Adrenal gland (tissue), 12 donors: ENCODE results near the gene MGAM2. TPM values are rescaled to one million over a fixed set of nuclear protein-coding genes. Genes with fewer than 3 reads are reported as not detected.

Experiments
- DNase-seq, 7 donors: peaks; one replicate each; pipeline ENCODE4 v3.0.0-alpha.2; 2019 to 2020
- H3K27ac ChIP-seq, 5 donors: fragments of 200-600 bp; sonication (generic) in 4 of 5; 1 replicate in 3 of 5; 2 replicates in 2 of 5; pipeline versions ENCODE4 v1.5.1 to v1.8.0; 2016 to 2020; ENCODE audit warnings: mild to moderate bottlenecking in 1 of 5
- H3K27me3 ChIP-seq: fragments of 200-600 bp; 2 replicates; pipeline ENCODE4 v1.8.0; 2021
- H3K36me3 ChIP-seq, 2 donors: fragments of 200-600 bp; replicated peaks in 1 of 2; 1 replicate in 1 of 2; 2 replicates in 1 of 2; pipeline versions ENCODE4 v1.5.1 to v1.8.0; 2018 to 2022
- H3K4me1 ChIP-seq, 2 donors: fragments of 200-600 bp; replicated peaks in 1 of 2; 1 replicate in 1 of 2; 2 replicates in 1 of 2; pipeline versions ENCODE4 v1.5.1 to v1.8.0; 2018 to 2021
- H3K4me3 ChIP-seq, 4 donors: fragments of 200-600 bp; sonication (generic) in 3 of 4; one replicate each; pipeline ENCODE4 v1.5.1; 2016 to 2018
- H3K9me3 ChIP-seq, 3 donors: fragments of 200-600 bp; sonication (generic) in 1 of 3; replicated peaks in 1 of 3; 1 replicate in 2 of 3; 2 replicates in 1 of 3; pipeline versions ENCODE4 v1.5.1 to v1.8.0; 2016 to 2021
- CTCF ChIP-seq, 6 experiments: fragments of 450-650 bp in 4 of 6; fragments of 200-600 bp in 2 of 6; sonication (generic) in 1 of 6; IDR thresholded peaks; 1 replicate in 5 of 6; 2 replicates in 1 of 6; pipeline versions ENCODE4 v1.5.1 to v1.8.0; 2016 to 2021; ENCODE audit warnings: antibody characterized with exemption in 6 of 6, mild to moderate bottlenecking in 2 of 6, moderate library complexity in 1 of 6
- POLR2A ChIP-seq, 2 donors: fragments of 450-650 bp; IDR thresholded peaks; one replicate each; pipeline ENCODE4 v1.6.1; 2017; ENCODE audit warnings: antibody characterized with exemption in 2 of 2, mild to moderate bottlenecking in 2 of 2, moderate library complexity in 1 of 2
- WGBS, 4 donors: extraction: QIAGEN DNeasy Blood & Tissue Kit in 2 of 4; methylation state at CpG; one replicate each; pipeline versions ENCODE4 v1.1.5 to v1.1.7; 2013 to 2017; 5-methylcytosine and 5-hydroxymethylcytosine counted together
- intact Hi-C, 2 donors: fragments of 100-400 bp; cut with DNase I; formaldehyde crosslinking; loops; one replicate each; pipeline versions ENCODE4 v1.14.1 to v1.15.0; 2022 to 2023
- polyA plus RNA-seq, 3 donors: library from polyadenylated mRNA; stranded (reverse); fragments of 200-250 nt in 2 of 3; fragments of 350-450 nt in 1 of 3; fragmentation: Illumina TruSeq in 1 of 3; extraction: RNeasy Lipid Tissue Mini Kit (QIAGEN cat#74804) in 1 of 3; gene quantifications; one replicate each; pipeline ENCODE4 v1.2.3, GENCODE V29; 2013 to 2014
- total RNA-seq, 9 donors: library from RNA; depleted of rRNA in 4 of 9; stranded (reverse); fragments of >200 nt in 4 of 9; fragments of 120-200 nt in 1 of 9; fragmentation: NEBNext Ultra II Directional in 1 of 9; extraction: Animal tissue kit (Norgen Biotek cat#: 25700) in 1 of 9; gene quantifications; one replicate each; pipeline versions ENCODE4 v1.1.0 to v1.2.4, GENCODE V29; 2013 to 2023
- donor health status: healthy with polysubstance abuse.
- donor health status: Bipolar disorder and iron deficiency.
- donor health status: DM: yes; HTN: yes; CAD: no.
- donor health status: DM: no; HTN: no; CAD: no.
- donor health status: DM: no; HTN: no; CAD: no.
- donor health status: DM: yes; HTN: yes; CAD: no.

The MGAM2 gene
- total and polyA plus RNA-seq, 12 donors, result under 0.01 to 0.05 TPM; not detected in 10

DNA sequence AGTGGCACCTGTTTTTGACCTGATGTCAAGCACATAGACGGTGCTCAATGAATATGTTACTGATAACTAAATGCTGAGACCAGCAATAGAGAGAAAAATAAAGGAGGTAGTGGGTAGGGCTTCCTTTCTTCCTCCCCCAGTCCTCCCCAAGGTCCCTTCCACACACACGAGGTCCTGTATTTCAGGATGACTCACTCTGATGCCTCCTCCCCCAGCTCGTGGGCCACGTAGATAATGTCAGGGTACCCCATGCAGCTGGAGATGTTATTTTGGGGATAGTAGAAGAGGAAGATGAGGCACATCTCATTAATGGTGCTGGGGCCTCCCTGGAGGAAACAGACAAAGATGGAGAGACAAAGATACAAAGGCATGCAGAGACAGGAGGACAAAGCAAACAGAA is 129.0 kb downstream of the MGAM2 start:
- Histone ChIP-seq H3K36me3 (no peaks in the 10 kb centered on the region), H3K27me3 (no peaks in the 10 kb centered on the region), H3K4me3 (no peak overlapping the region), H3K4me1 (no peaks in the 10 kb centered on the region), H3K9me3 (no peaks in the 10 kb centered on the region), H3K27ac (no peak overlapping the region)
- WGBS, 4 donors, result 23 to 42% (median 29%) methylated on average over 4 of the region's 4 CpGs
- no peak for DNase-seq
- intact Hi-C loops, result no loop called here
- no peak for TF ChIP-seq CTCF (IDR thresholded peaks at IDR 0.05)
- no peak for TF ChIP-seq POLR2A (IDR thresholded peaks at IDR 0.05)

GRCh38 chr7:142243823-142244222 is 132.3 kb downstream of the MGAM2 start:
- WGBS, 4 donors, result 80 to 84% (median 82%) methylated on average over 10 of the region's 10 CpGs
- intact Hi-C loops, result no loop called here
- H3K9me3 ChIP-seq, result no peaks in the 10 kb centered on the region
- no peak overlapping the region for H3K4me3 ChIP-seq
- no peaks in the 10 kb centered on the region for H3K36me3 ChIP-seq
- H3K4me1 ChIP-seq, result no peaks in the 10 kb centered on the region
- TF ChIP-seq POLR2A (IDR thresholded peaks at IDR 0.05) (no peak), CTCF (IDR thresholded peaks at IDR 0.05) (no peak)
- H3K27ac ChIP-seq, result no peak overlapping the region
- no peaks in the 10 kb centered on the region for H3K27me3 ChIP-seq
- DNase-seq, result no peak

GRCh38 chr7:142248166-142249160 is 136.9 kb downstream of the MGAM2 start:
- no peaks in the 10 kb centered on the region for H3K36me3 ChIP-seq
- WGBS, 4 donors, result 47 to 55% (median 50%) methylated on average over 7 of the region's 7 CpGs
- H3K27me3 ChIP-seq, result no peaks in the 10 kb centered on the region
- no peaks in the 10 kb centered on the region for H3K9me3 ChIP-seq
- no peaks in the 10 kb centered on the region for H3K4me1 ChIP-seq
- intact Hi-C loops, result no loop called here
- TF ChIP-seq POLR2A (IDR thresholded peaks at IDR 0.05), result no peak
- no peak for TF ChIP-seq CTCF (IDR thresholded peaks at IDR 0.05)
- H3K27ac ChIP-seq, result no peak overlapping the region
- no peak overlapping the region for H3K4me3 ChIP-seq
- no peak for DNase-seq

- Histone ChIP-seq H3K27ac (no peak overlapping the region), H3K4me1 (no peaks in the 10 kb centered on the region), H3K4me3 (no peak overlapping the region), H3K36me3 (no peaks in the 10 kb centered on the region), H3K9me3 (no peaks in the 10 kb centered on the region), H3K27me3 (no peaks in the 10 kb centered on the region)
- TF ChIP-seq CTCF (IDR thresholded peaks at IDR 0.05) (no peak), POLR2A (IDR thresholded peaks at IDR 0.05) (no peak)
- no peak for DNase-seq
- intact Hi-C loops, result no loop called here
Observed at GRCh38 chr7:142249918-142250317, 138.4 kb downstream of the MGAM2 start.
